HepG2 (cell line): ENCODE data around the gene NTMT2.

ENCODE experiments used
- NCOA1 ChIP-seq: sonication (generic); formaldehyde crosslinking; IDR thresholded peaks from 2 replicates; pipeline ENCODE4 v1.9.0; 2021; ENCODE audit warnings: missing genetic modification reagents
- PATZ1 ChIP-seq: sonication (generic); formaldehyde crosslinking; IDR thresholded peaks from 2 replicates; pipeline ENCODE4 v1.4.0; 2020; ENCODE audit warnings: missing genetic modification reagents
- RFX5 ChIP-seq: IDR thresholded peaks from 2 replicates; pipeline ENCODE4 v1.6.1; 2011; ENCODE audit warnings: low read depth, low read length, improper control_type of control experiment
- ZSCAN29 ChIP-seq: sonication (generic); formaldehyde crosslinking; conservative IDR thresholded peaks from 2 replicates; pipeline ENCODE4 v1.4.0; 2020; ENCODE audit warnings: mild to moderate bottlenecking, missing genetic modification reagents

GRCh38 chr1:170164103-170164763, 18.5 kb downstream of the NTMT2 start:
- TF ChIP-seq PATZ1: no peak
- TF ChIP-seq NCOA1 (CRISPR knock-in tag): no peak
- TF ChIP-seq RFX5: no peak
- TF ChIP-seq ZSCAN29 (CRISPR knock-in tag): no peak
